D721Med (cell line): ENCODE results near the gene CAT.

ENCODE experiments used
- DNase-seq: peaks from one replicate; pipeline ENCODE4 v3.0.0; 2011; ENCODE audit warnings: low spot score; ENCODE audit not compliant: insufficient read length
- FAIRE-seq: peaks from 2 replicates; lab custom pipeline; 2011; peaks lifted over from hg19 to GRCh38; lab: Jason Lieb, UNC
- TF ChIP-seq, protein P1 (sequence below): IDR thresholded peaks from 2 replicates; pipeline ENCODE4 v1.5.1; 2012; ENCODE audit warnings: mild to moderate bottlenecking, control low read depth; ENCODE audit not compliant: insufficient read depth; ENCODE audit errors: missing control alignments

Gene CAT

GRCh38 chr11:34438529-34439507 is at the start of gene CAT:
Gene CAT (plus strand): TSS chr11:34438934. CDS start chr11:34439014, 80 bp downstream.
- TF ChIP-seq, protein P1, sequence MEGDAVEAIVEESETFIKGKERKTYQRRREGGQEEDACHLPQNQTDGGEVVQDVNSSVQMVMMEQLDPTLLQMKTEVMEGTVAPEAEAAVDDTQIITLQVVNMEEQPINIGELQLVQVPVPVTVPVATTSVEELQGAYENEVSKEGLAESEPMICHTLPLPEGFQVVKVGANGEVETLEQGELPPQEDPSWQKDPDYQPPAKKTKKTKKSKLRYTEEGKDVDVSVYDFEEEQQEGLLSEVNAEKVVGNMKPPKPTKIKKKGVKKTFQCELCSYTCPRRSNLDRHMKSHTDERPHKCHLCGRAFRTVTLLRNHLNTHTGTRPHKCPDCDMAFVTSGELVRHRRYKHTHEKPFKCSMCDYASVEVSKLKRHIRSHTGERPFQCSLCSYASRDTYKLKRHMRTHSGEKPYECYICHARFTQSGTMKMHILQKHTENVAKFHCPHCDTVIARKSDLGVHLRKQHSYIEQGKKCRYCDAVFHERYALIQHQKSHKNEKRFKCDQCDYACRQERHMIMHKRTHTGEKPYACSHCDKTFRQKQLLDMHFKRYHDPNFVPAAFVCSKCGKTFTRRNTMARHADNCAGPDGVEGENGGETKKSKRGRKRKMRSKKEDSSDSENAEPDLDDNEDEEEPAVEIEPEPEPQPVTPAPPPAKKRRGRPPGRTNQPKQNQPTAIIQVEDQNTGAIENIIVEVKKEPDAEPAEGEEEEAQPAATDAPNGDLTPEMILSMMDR, result no peak
- FAIRE-seq (no peak), DNase-seq (peak; percentile 75)

DNA sequence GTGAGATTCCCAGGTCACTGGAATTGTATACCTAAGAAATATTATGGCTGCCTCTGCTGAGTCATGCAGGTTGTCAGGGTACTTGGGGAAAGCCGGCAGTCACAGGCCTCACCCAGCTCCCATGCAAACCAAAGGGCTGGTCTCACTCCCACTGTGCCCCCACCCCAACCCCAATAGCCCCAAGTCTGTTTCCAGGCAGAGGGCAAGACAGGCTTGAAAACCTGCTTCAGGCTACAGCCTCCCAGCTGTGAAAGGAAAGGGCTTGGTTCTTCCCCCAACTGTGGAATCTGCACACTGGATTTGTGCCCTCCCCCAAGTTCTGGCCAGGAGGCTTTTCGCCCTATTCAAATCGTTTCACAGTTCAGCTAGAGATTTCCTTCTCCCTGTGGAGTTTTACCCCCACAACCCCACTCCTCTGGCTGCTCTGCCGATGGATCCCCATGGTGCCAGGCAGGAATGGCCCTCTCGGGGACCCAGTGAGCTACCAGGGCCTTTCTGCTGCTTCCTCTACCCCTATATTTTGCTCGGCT is 43.9 kb upstream of the CAT start:
- TF ChIP-seq, protein P1, result no peak
- FAIRE-seq (no peak), DNase-seq (no peak)

DNA sequence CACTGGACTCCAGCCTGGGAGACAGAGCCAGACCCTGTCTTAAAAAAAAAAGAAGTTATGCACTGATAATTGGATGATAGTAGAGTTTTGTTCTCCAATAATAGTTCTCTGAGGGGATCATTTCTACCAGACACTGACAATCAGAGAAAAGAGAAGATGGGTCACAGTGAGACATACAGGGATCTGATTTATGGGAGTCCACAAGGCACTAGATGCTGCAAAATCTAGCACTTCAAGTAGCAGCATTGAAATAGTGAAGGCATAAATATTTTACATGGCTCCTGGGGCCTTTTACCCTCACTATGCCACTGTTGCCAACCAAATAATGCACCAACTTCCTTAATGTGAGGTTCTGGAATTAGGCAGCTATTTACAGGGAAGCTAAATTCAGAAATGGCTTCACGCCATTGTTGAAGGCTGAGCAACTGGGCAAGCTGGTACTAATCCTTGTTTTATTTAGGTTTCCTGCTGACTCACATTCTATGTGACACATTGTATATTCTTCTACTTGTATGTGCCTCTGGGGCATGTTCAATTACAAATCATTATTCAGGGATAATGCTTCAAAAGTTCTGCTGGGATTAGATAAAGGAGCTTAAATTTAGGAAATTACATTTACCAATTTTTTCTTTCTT is 42.7 kb upstream of the CAT start:
- FAIRE-seq, result no peak
- TF ChIP-seq, protein P1, result no peak

GRCh38 chr11:34397120-34397519 is 41.6 kb upstream of the CAT start:
- no peak for FAIRE-seq

More for the DNA sequence above, 42.7 kb upstream of the CAT start:
- no peak for DNase-seq

GRCh38 chr11:34397811-34398210 is 40.9 kb upstream of the CAT start:
- TF ChIP-seq, protein P1, result no peak
- no peak for FAIRE-seq

More at GRCh38 chr11:34397120-34397519, 41.6 kb upstream of the CAT start:
- TF ChIP-seq, protein P1, result no peak
- no peak for DNase-seq

DNA sequence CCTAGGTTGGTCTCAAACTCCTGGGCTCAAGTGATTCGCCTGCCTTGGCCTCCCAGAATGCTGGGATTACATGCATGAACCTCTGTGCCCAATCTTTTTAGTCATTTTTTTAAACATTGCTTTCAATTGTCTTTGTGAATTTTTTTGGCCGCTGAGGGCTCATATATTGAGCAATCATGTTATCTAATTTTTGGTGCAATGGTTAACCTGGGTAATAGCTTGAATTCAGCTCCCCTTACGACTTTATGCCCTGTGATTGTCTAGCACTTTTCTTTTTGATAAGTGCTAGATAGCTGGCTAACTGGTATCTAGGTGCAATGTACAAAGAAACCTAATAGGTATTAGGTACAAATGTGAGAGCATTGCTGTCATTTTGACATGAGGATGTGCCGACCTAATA is 35.3 kb upstream of the CAT start:
- FAIRE-seq (no peak), DNase-seq (no peak)
- TF ChIP-seq, protein P1, result no peak

More at GRCh38 chr11:34397811-34398210, 40.9 kb upstream of the CAT start:
- DNase-seq, result no peak
